Keratinocyte (primary cell): ENCODE results near the gene SMARCAL1. TPM values are rescaled to one million over a fixed set of nuclear protein-coding genes. Genes with fewer than 3 reads are reported as not detected.

Experiments
- DNase-seq: peaks from one replicate; pipeline ENCODE4 v3.0.0-alpha.2; 2011; ENCODE audit warnings: low read depth, missing footprints, low spot score
- FAIRE-seq: peaks from 2 replicates; lab custom pipeline; 2011; peaks lifted over from hg19 to GRCh38; lab: Jason Lieb, UNC
- H2AFZ ChIP-seq: 2 replicates; pipeline ENCODE4 v1.6.0; 2012; ENCODE audit warnings: low read length, control low read depth, inconsistent platforms; ENCODE audit not compliant: control insufficient read depth
- H3K27ac ChIP-seq: 2 replicates; pipeline ENCODE4 v1.5.1; 2011; ENCODE audit warnings: low read length; ENCODE audit not compliant: control insufficient read depth, insufficient read depth
- H3K27me3 ChIP-seq: 3 replicates; pipeline ENCODE4 v1.6.0; 2011; ENCODE audit warnings: low read length; ENCODE audit not compliant: control insufficient read depth, insufficient read depth; ENCODE audit errors: extremely low read depth
- H3K36me3 ChIP-seq, 2 experiments: 2 replicates in 1 of 2; 3 replicates in 1 of 2; pipeline ENCODE4 v1.5.1; 2011; ENCODE audit warnings: low read length in 2 of 2, mild to moderate bottlenecking in 1 of 2; ENCODE audit not compliant: control insufficient read depth in 2 of 2, insufficient read depth in 2 of 2; ENCODE audit errors: extremely low read depth in 1 of 2
- H3K4me1 ChIP-seq: 3 replicates; pipeline ENCODE4 v1.5.1; 2011; ENCODE audit warnings: low read length; ENCODE audit not compliant: control insufficient read depth, insufficient read depth; ENCODE audit errors: extremely low read depth
- H3K4me2 ChIP-seq: 3 replicates; pipeline ENCODE4 v1.6.0; 2011; ENCODE audit warnings: low read depth, low read length; ENCODE audit not compliant: control insufficient read depth, insufficient read depth; ENCODE audit errors: extremely low read depth
- H3K4me3 ChIP-seq, 3 experiments: fragments of 200-600 bp in 1 of 3; sonication (generic) in 1 of 3; 2 replicates in 2 of 3; 3 replicates in 1 of 3; pipeline ENCODE4 v1.5.1; 2011 to 2016; ENCODE audit warnings: low read length in 3 of 3, mild to moderate bottlenecking in 3 of 3, control low read depth in 2 of 3, inconsistent platforms in 1 of 3, low read depth in 1 of 3, mixed read lengths in 1 of 3, mixed run types in 1 of 3, moderate library complexity in 1 of 3; ENCODE audit not compliant: control insufficient read depth in 2 of 3, insufficient read depth in 2 of 3; ENCODE audit errors: extremely low read depth in 1 of 3
- H3K79me2 ChIP-seq: 2 replicates; pipeline ENCODE4 v1.6.0; 2012; ENCODE audit warnings: low read length; ENCODE audit not compliant: control insufficient read depth, insufficient read depth
- H3K9ac ChIP-seq: 3 replicates; pipeline ENCODE4 v1.6.0; 2011; ENCODE audit warnings: low read length; ENCODE audit not compliant: control insufficient read depth, insufficient read depth; ENCODE audit errors: extremely low read depth
- H3K9me1 ChIP-seq: 3 replicates; pipeline ENCODE4 v1.6.0; 2011; ENCODE audit warnings: low read length; ENCODE audit not compliant: control insufficient read depth, insufficient read depth; ENCODE audit errors: extremely low read depth
- H3K9me3 ChIP-seq: 2 replicates; pipeline ENCODE4 v1.5.1; 2012; ENCODE audit warnings: low read depth, low read length; ENCODE audit not compliant: control insufficient read depth
- H4K20me1 ChIP-seq: 3 replicates; pipeline ENCODE4 v1.6.0; 2011; ENCODE audit warnings: low read length; ENCODE audit not compliant: control insufficient read depth, insufficient read depth; ENCODE audit errors: extremely low read depth
- CTCF ChIP-seq, 3 experiments: IDR thresholded peaks in 1 of 3; conservative IDR thresholded peaks in 1 of 3; optimal IDR thresholded peaks in 1 of 3; 2 replicates in 2 of 3; 3 replicates in 1 of 3; pipeline versions ENCODE3 to v1.5.1; 2011; ENCODE audit warnings: low read length in 3 of 3, mild to moderate bottlenecking in 3 of 3, moderate library complexity in 2 of 3, control low read depth in 1 of 3, inconsistent platforms in 1 of 3; ENCODE audit not compliant: insufficient read depth in 2 of 3; ENCODE audit errors: extremely low read depth in 1 of 3
- EZH2 ChIP-seq: IDR thresholded peaks from one replicate; pipeline ENCODE4 v1.6.1; 2012; ENCODE audit warnings: inconsistent platforms, mild to moderate bottlenecking, low read length, moderate library complexity
- dilution Hi-C: fragments of 300-500 bp; cut with MboI; formaldehyde crosslinking; loops from one replicate; pipeline ENCODE4 v1.7.0; 2020; ENCODE audit warnings: low sequenced_read_pairs; ENCODE audit not compliant: extremely low pct_ligation_motif_present
- polyA plus RNA-seq, 5 experiments: library from polyadenylated mRNA; depleted of rRNA in 3 of 5; stranded (reverse) in 3 of 5; stranded (forward) in 1 of 5; unstranded in 1 of 5; fragments of >200 nt; gene quantifications; 1 replicate in 1 of 5; 2 replicates in 3 of 5; 3 replicates in 1 of 5; pipeline versions ENCODE4 v1.2.1 to v1.2.3, GENCODE V29; 2011 to 2012; ENCODE audit warnings: missing spikeins in 2 of 5, low read depth in 1 of 5, low replicate concordance in 1 of 5

Gene SMARCAL1
- polyA plus RNA-seq, 1 donor (not counting 4 experiments of a cell fraction or from before 2014, with no cell fraction given), result 26.3 TPM

GRCh38 chr2:216526939-216527338 is 114.7 kb downstream of the SMARCAL1 start:
- Histone ChIP-seq H3K9ac (no peak overlapping the region), H3K4me2 (no peak overlapping the region), H4K20me1 (no peaks in the 10 kb centered on the region), H3K9me3 (no peaks in the 10 kb centered on the region), H2AFZ (no peak overlapping the region), H3K4me3 (no peak overlapping the region), H3K36me3 (peaks cover 0 to 3% of the 10 kb centered on the region in 2 experiments), H3K27me3 (no peaks in the 10 kb centered on the region), H3K27ac (no peak overlapping the region), H3K4me1 (peaks cover 3% of the 10 kb centered on the region), H3K9me1 (no peaks in the 10 kb centered on the region), H3K79me2 (no peaks in the 10 kb centered on the region)
- DNase-seq, result no peak
- FAIRE-seq, result no peak
- TF ChIP-seq CTCF (optimal IDR thresholded peaks at IDR 0.05 in 1 of 3, IDR thresholded peaks at IDR 0.05 in 1 of 3, conservative IDR thresholded peaks at IDR 0.05 in 1 of 3; ENCODE audit: extremely low read depth in 1 of 3, insufficient read depth in 2 of 3, low read length in 3 of 3), result no peak
- no peak for TF ChIP-seq EZH2
- dilution Hi-C loops, result no loop called here

GRCh38 chr2:216527600-216527999 is 115.3 kb downstream of the SMARCAL1 start:
- no peak overlapping the region for H3K9ac ChIP-seq
- H3K36me3 ChIP-seq, result peaks cover 0 to 3% of the 10 kb centered on the region in 2 experiments
- H2AFZ ChIP-seq, result no peak overlapping the region
- no peaks in the 10 kb centered on the region for H3K79me2 ChIP-seq
- H3K4me3 ChIP-seq, result no peak overlapping the region
- no peak overlapping the region for H3K4me2 ChIP-seq
- H3K9me3 ChIP-seq, result no peaks in the 10 kb centered on the region
- no peaks in the 10 kb centered on the region for H3K27me3 ChIP-seq
- FAIRE-seq, result no peak
- peaks cover 5% of the 10 kb centered on the region for H3K4me1 ChIP-seq
- TF ChIP-seq CTCF (optimal IDR thresholded peaks at IDR 0.05 in 1 of 3, IDR thresholded peaks at IDR 0.05 in 1 of 3, conservative IDR thresholded peaks at IDR 0.05 in 1 of 3; ENCODE audit: extremely low read depth in 1 of 3, insufficient read depth in 2 of 3, low read length in 3 of 3) (no peak), EZH2 (no peak)
- H3K27ac ChIP-seq, result no peak overlapping the region
- H3K9me1 ChIP-seq, result no peaks in the 10 kb centered on the region
- H4K20me1 ChIP-seq, result no peaks in the 10 kb centered on the region
- dilution Hi-C loops, result no loop called here
- DNase-seq, result no peak
